ENCODE data around the gene SAG.

SAG gene

DNA sequence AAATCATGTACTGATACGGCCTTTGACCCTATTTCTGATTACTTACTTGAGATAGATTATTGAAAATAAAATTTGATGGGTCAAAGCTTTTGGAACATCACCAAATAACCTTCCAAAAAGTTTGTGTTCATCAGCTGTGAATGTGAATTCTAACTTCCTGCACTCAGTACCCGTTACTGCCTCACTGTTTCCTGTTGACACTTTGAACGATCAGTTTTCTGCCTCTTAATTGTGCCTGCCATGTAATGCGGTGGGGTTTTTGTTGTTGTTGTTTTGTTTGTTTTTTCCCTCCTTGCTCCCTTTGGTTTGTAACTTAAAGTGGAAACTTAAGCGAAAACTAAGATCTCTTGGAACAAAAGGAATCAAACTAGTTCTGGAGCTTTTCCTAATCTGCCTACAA is 37.2 kb upstream of the SAG start:
- DNase-seq (ENCODE audit: extremely low spot score), result no peak
- ChIA-PET CTCF (interaction anchor here (0.7 kb wide), 1 partner anchor 1209 kb away, joined by 3 read pairs; no protein-coding TSS in a partner anchor), POLR2A (no interaction called here)
- TF ChIP-seq FOXK2 (IDR thresholded peaks at IDR 0.05), result no peak
- TF ChIP-seq FOXA1 (IDR thresholded peaks at IDR 0.05), result no peak
- no peak for TF ChIP-seq ARNT (IDR thresholded peaks at IDR 0.05)
- no peak for TF ChIP-seq LEF1 (IDR thresholded peaks at IDR 0.05; ENCODE audit: borderline replicate concordance)
- TF ChIP-seq SUZ12 (IDR thresholded peaks at IDR 0.05), result no peak
- TF ChIP-seq SP1 (IDR thresholded peaks at IDR 0.05), result no peak
- TF ChIP-seq CTBP1 (IDR thresholded peaks at IDR 0.05; ENCODE audit: borderline replicate concordance), result no peak

DNA sequence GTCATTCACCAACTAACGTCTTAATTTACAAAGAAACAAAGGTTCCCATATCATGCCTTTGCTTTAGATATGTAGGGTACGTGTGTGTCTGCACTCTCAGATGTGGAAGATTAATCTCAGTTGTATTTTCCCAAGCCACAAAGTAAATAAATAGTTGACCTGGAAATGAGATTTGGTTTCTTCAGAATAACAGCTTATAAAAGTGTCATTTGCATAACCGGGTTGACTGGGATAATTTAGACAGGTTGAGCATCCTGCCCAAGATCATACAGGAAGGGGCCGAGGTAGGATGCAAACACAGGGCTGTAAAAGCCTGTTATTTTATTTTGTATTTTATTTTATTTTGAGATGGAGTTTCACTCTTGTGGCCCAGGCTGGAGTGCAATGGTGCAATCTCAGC is 36.7 kb upstream of the SAG start:
- TF ChIP-seq TARDBP (IDR thresholded peaks at IDR 0.05) (no peak), ELF4 (IDR thresholded peaks at IDR 0.05) (no peak), BHLHE40 (IDR thresholded peaks at IDR 0.05; ENCODE audit: borderline replicate concordance) (no peak), LEF1 (IDR thresholded peaks at IDR 0.05; ENCODE audit: borderline replicate concordance) (no peak), FOXA1 (IDR thresholded peaks at IDR 0.05) (no peak), NFRKB (IDR thresholded peaks at IDR 0.05) (no peak), ZNF384 (IDR thresholded peaks at IDR 0.05) (no peak), HDGF (IDR thresholded peaks at IDR 0.05; ENCODE audit: borderline replicate concordance) (no peak), FOXM1 (IDR thresholded peaks at IDR 0.05; ENCODE audit: borderline replicate concordance) (no peak), CTBP1 (IDR thresholded peaks at IDR 0.05; ENCODE audit: borderline replicate concordance) (no peak)
- TF ChIP-seq, protein P1, sequence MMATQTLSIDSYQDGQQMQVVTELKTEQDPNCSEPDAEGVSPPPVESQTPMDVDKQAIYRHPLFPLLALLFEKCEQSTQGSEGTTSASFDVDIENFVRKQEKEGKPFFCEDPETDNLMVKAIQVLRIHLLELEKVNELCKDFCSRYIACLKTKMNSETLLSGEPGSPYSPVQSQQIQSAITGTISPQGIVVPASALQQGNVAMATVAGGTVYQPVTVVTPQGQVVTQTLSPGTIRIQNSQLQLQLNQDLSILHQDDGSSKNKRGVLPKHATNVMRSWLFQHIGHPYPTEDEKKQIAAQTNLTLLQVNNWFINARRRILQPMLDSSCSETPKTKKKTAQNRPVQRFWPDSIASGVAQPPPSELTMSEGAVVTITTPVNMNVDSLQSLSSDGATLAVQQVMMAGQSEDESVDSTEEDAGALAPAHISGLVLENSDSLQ (IDR thresholded peaks at IDR 0.05), result no peak
- POLR2A ChIA-PET, result no interaction called here
- CTCF ChIA-PET, result no interaction called here
- no peak for DNase-seq (ENCODE audit: extremely low spot score)

DNA sequence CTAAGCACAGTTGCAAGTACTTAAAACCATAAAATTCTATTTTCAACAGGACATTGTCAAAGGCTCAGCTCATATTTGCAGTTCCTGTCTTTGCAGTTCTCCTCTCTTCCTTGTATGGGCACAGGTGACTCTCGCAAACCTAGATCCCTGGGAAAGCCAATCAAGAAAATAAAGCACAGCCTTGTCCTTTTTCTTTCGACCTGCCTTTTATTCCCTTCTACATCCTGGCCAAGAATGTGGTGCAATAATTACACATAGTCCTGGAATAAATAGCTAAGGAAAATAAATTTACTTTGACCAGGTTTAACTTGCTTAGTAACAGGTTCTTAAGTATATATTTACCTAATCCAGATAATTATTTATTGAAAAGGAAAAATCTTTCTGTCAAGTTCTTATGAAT is 35.9 kb upstream of the SAG start:
- TF ChIP-seq BHLHE40 (IDR thresholded peaks at IDR 0.05; ENCODE audit: borderline replicate concordance) (no peak), LEF1 (IDR thresholded peaks at IDR 0.05; ENCODE audit: borderline replicate concordance) (no peak), ZNF384 (IDR thresholded peaks at IDR 0.05) (no peak), ELF4 (IDR thresholded peaks at IDR 0.05) (no peak), SP1 (IDR thresholded peaks at IDR 0.05) (no peak)
- CTCF ChIA-PET, result no interaction called here
- DNase-seq (ENCODE audit: extremely low spot score), result no peak
- POLR2A ChIA-PET, result no interaction called here

DNA sequence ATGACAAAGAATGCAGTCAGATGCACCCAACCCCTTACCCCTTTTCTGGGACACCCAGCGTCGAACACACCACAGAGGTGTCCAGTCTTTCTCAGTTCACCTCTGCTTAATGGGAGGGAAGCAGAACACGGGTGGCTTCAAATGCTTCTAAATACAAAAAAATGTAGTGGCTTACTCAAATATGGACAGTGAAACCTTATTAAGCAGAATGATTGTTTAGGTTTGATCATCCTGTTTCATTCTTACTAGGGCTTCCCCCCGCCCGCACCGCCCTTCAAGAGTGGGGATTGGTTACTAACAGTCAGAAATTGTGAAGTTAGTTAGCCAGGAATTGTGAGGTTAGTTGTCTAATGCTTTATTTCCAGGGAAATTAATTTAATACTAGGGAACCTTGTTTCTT is 34.5 kb upstream of the SAG start:
- CTCF ChIA-PET, result no interaction called here
- no peak for DNase-seq (ENCODE audit: extremely low spot score)
- POLR2A ChIA-PET, result no interaction called here
- TF ChIP-seq ARNT (IDR thresholded peaks at IDR 0.05) (no peak), SP1 (IDR thresholded peaks at IDR 0.05) (no peak), ZNF384 (IDR thresholded peaks at IDR 0.05) (no peak), L3MBTL2 (conservative IDR thresholded peaks at IDR 0.05) (no peak), CTBP1 (IDR thresholded peaks at IDR 0.05; ENCODE audit: borderline replicate concordance) (no peak), FOXM1 (IDR thresholded peaks at IDR 0.05; ENCODE audit: borderline replicate concordance) (no peak), FOXA1 (IDR thresholded peaks at IDR 0.05) (no peak), HDGF (IDR thresholded peaks at IDR 0.05; ENCODE audit: borderline replicate concordance) (no peak), FOXK2 (IDR thresholded peaks at IDR 0.05) (no peak), LEF1 (IDR thresholded peaks at IDR 0.05; ENCODE audit: borderline replicate concordance) (no peak), SUZ12 (IDR thresholded peaks at IDR 0.05) (no peak), ELF4 (IDR thresholded peaks at IDR 0.05) (no peak), NFRKB (IDR thresholded peaks at IDR 0.05) (no peak), BHLHE40 (IDR thresholded peaks at IDR 0.05; ENCODE audit: borderline replicate concordance) (no peak), TARDBP (IDR thresholded peaks at IDR 0.05) (no peak)
- TF ChIP-seq, protein P1 (IDR thresholded peaks at IDR 0.05), result no peak

DNA sequence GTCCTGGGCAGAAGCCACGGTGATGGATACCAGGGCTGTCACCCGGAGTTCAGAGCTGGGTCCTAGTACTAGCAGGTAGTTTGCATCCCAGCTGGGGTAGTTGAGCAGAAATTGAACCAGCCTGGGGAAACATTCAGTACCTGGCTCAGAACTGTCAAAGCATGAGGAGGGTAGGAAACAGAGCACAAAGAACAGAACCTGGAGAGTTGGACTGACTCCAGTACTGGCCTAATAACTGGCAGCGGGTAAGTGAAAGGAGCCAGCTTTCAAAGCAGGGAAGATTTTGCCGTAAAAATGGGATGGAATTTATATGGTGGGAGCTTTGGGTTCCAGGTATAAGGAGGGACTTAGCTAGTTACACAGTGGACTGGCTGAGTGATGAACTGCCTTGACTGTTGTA is 32.4 kb upstream of the SAG start:
- no peak for DNase-seq (ENCODE audit: extremely low spot score)
- ChIA-PET CTCF (no interaction called here), POLR2A (no interaction called here)
- TF ChIP-seq ZNF384 (IDR thresholded peaks at IDR 0.05) (no peak), FOXM1 (IDR thresholded peaks at IDR 0.05; ENCODE audit: borderline replicate concordance) (no peak), LEF1 (IDR thresholded peaks at IDR 0.05; ENCODE audit: borderline replicate concordance) (no peak), HDGF (IDR thresholded peaks at IDR 0.05; ENCODE audit: borderline replicate concordance) (no peak), TARDBP (IDR thresholded peaks at IDR 0.05) (no peak), NFRKB (IDR thresholded peaks at IDR 0.05) (no peak), SP1 (IDR thresholded peaks at IDR 0.05) (no peak), CTBP1 (IDR thresholded peaks at IDR 0.05; ENCODE audit: borderline replicate concordance) (no peak), ARNT (IDR thresholded peaks at IDR 0.05) (no peak), FOXK2 (IDR thresholded peaks at IDR 0.05) (no peak), BHLHE40 (IDR thresholded peaks at IDR 0.05; ENCODE audit: borderline replicate concordance) (no peak), FOXA1 (IDR thresholded peaks at IDR 0.05) (no peak), ELF4 (IDR thresholded peaks at IDR 0.05) (no peak)
- TF ChIP-seq, protein P1 (IDR thresholded peaks at IDR 0.05), result no peak

DNA sequence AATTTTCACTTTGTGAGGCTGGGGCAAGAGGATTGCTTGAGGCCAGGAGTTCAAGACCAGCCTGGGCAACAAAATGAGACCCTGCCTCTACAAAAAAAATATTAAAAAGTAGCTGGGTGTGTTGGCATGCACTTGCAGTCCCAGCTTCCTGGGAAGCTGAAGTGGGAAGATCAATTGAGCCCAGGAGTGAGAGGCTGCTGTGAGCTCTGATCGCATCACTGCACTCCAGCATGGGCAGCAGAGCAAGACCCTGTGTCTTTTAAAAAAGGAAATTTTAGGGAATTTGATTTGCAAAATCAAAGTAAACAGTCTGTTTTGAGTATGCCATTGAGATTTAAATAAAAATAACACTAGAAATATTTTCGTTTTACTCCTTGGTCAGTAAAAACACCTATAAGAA is 28.7 kb upstream of the SAG start:
- DNase-seq (ENCODE audit: extremely low spot score), result no peak
- no peak for TF ChIP-seq LEF1 (IDR thresholded peaks at IDR 0.05; ENCODE audit: borderline replicate concordance)
- no peak for TF ChIP-seq ARNT (IDR thresholded peaks at IDR 0.05)
- TF ChIP-seq SP1 (IDR thresholded peaks at IDR 0.05), result no peak
- no peak for TF ChIP-seq SUZ12 (IDR thresholded peaks at IDR 0.05)
- TF ChIP-seq, protein P1 (IDR thresholded peaks at IDR 0.05), result no peak
- TF ChIP-seq ELF4 (IDR thresholded peaks at IDR 0.05), result no peak
- TF ChIP-seq L3MBTL2 (conservative IDR thresholded peaks at IDR 0.05), result no peak
- no peak for TF ChIP-seq CTBP1 (IDR thresholded peaks at IDR 0.05; ENCODE audit: borderline replicate concordance)
- CTCF ChIA-PET, result no interaction called here

More for the DNA sequence above, 28.7 kb upstream of the SAG start:
- POLR2A ChIA-PET, result no interaction called here
